ENCODE measurements around the gene UGT1A8. TPM values are rescaled to one million over a fixed set of nuclear protein-coding genes. Genes with fewer than 3 reads are reported as not detected.

Gene UGT1A8
- total and polyA plus RNA-seq, 9 of the 15 experiments (the other 6 are each of a cell fraction or from before 2014, with no cell fraction given), result 0.04 TPM; not detected in 8

DNA sequence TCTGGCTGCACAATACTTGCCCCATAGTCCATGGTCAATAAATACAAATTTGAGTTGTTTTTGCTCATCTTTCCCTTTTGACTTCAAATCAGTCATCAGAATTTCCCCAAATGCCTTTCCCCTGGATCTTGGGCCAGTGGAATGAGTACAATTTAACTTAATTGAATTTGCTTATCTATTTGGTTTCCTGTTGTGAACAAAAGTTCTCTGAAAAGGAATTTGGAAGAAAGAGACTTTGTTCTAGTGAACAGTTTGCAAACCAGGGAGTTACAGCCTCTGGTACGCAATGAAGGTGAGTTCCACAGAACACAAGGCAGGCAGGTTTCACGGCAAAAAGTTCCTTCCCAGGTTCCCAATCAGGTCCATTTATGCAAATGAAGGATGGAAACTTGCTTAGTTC is 141.4 kb downstream of the UGT1A8 start (continued):
- TF ChIP-seq, protein P1, sequence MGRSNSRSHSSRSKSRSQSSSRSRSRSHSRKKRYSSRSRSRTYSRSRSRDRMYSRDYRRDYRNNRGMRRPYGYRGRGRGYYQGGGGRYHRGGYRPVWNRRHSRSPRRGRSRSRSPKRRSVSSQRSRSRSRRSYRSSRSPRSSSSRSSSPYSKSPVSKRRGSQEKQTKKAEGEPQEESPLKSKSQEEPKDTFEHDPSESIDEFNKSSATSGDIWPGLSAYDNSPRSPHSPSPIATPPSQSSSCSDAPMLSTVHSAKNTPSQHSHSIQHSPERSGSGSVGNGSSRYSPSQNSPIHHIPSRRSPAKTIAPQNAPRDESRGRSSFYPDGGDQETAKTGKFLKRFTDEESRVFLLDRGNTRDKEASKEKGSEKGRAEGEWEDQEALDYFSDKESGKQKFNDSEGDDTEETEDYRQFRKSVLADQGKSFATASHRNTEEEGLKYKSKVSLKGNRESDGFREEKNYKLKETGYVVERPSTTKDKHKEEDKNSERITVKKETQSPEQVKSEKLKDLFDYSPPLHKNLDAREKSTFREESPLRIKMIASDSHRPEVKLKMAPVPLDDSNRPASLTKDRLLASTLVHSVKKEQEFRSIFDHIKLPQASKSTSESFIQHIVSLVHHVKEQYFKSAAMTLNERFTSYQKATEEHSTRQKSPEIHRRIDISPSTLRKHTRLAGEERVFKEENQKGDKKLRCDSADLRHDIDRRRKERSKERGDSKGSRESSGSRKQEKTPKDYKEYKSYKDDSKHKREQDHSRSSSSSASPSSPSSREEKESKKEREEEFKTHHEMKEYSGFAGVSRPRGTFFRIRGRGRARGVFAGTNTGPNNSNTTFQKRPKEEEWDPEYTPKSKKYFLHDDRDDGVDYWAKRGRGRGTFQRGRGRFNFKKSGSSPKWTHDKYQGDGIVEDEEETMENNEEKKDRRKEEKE (IDR thresholded peaks at IDR 0.05; ENCODE audit: borderline replicate concordance in 1 of 2, control insufficient read depth in 1 of 2, low read depth in 2 of 2, low read length in 1 of 2), result no peak
- TF ChIP-seq HMGN3 (IDR thresholded peaks at IDR 0.05; ENCODE audit: borderline replicate concordance, extremely low read depth, insufficient read length, low read depth, low read length) (no peak), CREM (IDR thresholded peaks at IDR 0.05; ENCODE audit: low read depth) (no peak), MAFK (IDR thresholded peaks at IDR 0.05; ENCODE audit: low read length) (no peak), IFI16 (CRISPR knock-in tag; IDR thresholded peaks at IDR 0.05) (no peak), SMAD3 (CRISPR knock-in tag; conservative IDR thresholded peaks at IDR 0.05) (no peak)
- TF ChIP-seq, protein P2, sequence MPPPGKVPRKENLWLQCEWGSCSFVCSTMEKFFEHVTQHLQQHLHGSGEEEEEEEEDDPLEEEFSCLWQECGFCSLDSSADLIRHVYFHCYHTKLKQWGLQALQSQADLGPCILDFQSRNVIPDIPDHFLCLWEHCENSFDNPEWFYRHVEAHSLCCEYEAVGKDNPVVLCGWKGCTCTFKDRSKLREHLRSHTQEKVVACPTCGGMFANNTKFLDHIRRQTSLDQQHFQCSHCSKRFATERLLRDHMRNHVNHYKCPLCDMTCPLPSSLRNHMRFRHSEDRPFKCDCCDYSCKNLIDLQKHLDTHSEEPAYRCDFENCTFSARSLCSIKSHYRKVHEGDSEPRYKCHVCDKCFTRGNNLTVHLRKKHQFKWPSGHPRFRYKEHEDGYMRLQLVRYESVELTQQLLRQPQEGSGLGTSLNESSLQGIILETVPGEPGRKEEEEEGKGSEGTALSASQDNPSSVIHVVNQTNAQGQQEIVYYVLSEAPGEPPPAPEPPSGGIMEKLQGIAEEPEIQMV (tag; conservative IDR thresholded peaks at IDR 0.05; ENCODE audit: low read depth), result no peak
